Coronary artery (tissue), 2 donors: ENCODE measurements around the gene PLA1A.
"Not testable (repeated sequence)": the region's sequence is repeated elsewhere in the genome, so short reads cannot be mapped to it uniquely, and the experiment has no call there.

Source experiments
- DNase-seq: peaks from one replicate; pipeline ENCODE4 v3.0.0-alpha.2; 2017; ENCODE audit warnings: low spot score
- H3K27ac ChIP-seq, 2 donors: fragments of 200-600 bp; sonication (generic); one replicate each; pipeline ENCODE4 v1.5.1; 2016 to 2019
- H3K4me3 ChIP-seq: fragments of 200-600 bp; sonication (generic); 2 replicates; pipeline ENCODE4 v1.5.1; 2016; ENCODE audit warnings: mild to moderate bottlenecking, moderate library complexity
- CTCF ChIP-seq: fragments of 200-600 bp; sonication (generic); IDR thresholded peaks from one replicate; pipeline ENCODE4 v1.5.1; 2019; ENCODE audit warnings: antibody characterized with exemption

The PLA1A gene

GRCh38 chr3:119588112-119588511 lies 9.6 kb upstream of the PLA1A start:
- TF ChIP-seq CTCF = no peak
- no peak for DNase-seq
- Histone ChIP-seq H3K4me3 (no peak overlapping the region), H3K27ac (no peak overlapping the region)

- H3K27ac ChIP-seq = no peak overlapping the region
- DNase-seq = no peak
- TF ChIP-seq CTCF = no peak
- H3K4me3 ChIP-seq = no peak overlapping the region
These were observed 8.4 kb upstream of the PLA1A start for GRCh38 chr3:119589102-119589773.

GRCh38 chr3:119590706-119591105 lies 7.0 kb upstream of the PLA1A start:
- DNase-seq = no peak
- TF ChIP-seq CTCF = no peak
- no peak overlapping the region for H3K4me3 ChIP-seq
- no peak overlapping the region for H3K27ac ChIP-seq

- H3K27ac ChIP-seq = no peak overlapping the region
- no peak for TF ChIP-seq CTCF
- no peak for DNase-seq
- H3K4me3 ChIP-seq = no peak overlapping the region
These were observed 4.8 kb upstream of the PLA1A start for GRCh38 chr3:119592861-119593260.

GRCh38 chr3:119594066-119594465 lies 3.6 kb upstream of the PLA1A start:
- Histone ChIP-seq H3K27ac (no peak overlapping the region), H3K4me3 (no peak overlapping the region)
- no peak for TF ChIP-seq CTCF
- DNase-seq = no peak

GRCh38 chr3:119594929-119595328 lies 2.8 kb upstream of the PLA1A start:
- not testable (repeated sequence) for DNase-seq, H3K4me3 ChIP-seq, H3K27ac ChIP-seq

- no peak for TF ChIP-seq CTCF
- no peak for DNase-seq
- Histone ChIP-seq H3K4me3 (peak overlapping the region; percentile 62), H3K27ac (peak overlapping the region in 1 of 2 donors; percentile 8)
These were observed 1.9 kb upstream of the PLA1A start for GRCh38 chr3:119595639-119596334.
